SU-DHL-6 (cell line): ENCODE data around the gene PASK.

Experiments
- CTCF ChIP-seq: fragments of 200-600 bp; sonication (generic); IDR thresholded peaks from one replicate; pipeline ENCODE4 v1.5.1; 2017; ENCODE audit warnings: antibody characterized with exemption, mild to moderate bottlenecking, low read length, moderate library complexity; ENCODE audit not compliant: insufficient read depth, poor library complexity, severe bottlenecking
- EZH2phosphoT487 ChIP-seq: fragments of 200-600 bp; sonication (generic), shearing (Covaris generic); conservative IDR thresholded peaks from 2 replicates; pipeline ENCODE4 v1.6.1; 2018; ENCODE audit warnings: mild to moderate bottlenecking, antibody characterized with exemption, low read length, moderate library complexity, mixed read lengths

DNA sequence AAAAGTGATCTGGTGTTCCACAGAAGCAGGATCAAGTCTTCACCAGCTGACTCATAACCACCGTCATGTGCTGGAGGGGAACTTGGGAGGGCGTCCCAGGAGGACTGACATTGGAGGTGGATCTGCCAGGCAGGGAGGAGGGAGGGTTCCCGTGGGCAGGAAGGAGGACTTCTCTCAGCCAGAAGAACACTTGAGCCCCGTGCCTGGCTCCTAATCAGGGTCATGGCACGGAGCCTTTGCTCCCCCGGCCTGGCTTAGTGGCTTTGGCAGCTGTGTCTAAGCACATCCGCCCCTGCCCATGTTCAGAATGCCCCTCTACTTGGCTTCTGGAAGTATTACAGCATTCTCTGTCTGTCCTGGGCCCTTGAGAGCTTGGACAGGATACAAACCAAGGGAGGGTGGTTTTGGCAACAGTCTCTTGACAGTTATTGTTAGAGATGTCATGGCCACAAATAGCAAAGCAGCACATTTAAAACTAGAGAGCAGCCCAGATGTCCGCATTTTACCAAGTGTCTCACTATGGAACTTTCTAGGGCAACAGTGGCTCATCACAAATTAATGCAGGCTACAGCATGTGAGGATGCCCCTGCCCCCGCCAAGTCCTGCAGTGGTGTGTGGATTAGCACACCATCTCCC is 12.5 kb upstream of the PASK start:
- TF ChIP-seq CTCF: no peak
- TF ChIP-seq EZH2phosphoT487: no peak
